RWPE1 (cell line): ENCODE data around the gene H1-8.

Experiments
- CTCF ChIA-PET: fragments of 350-600 bp; sonication (Branson Sonifier 250); formaldehyde crosslinking; extraction: SDS; loops from one replicate; lab custom pipeline; 2021; lab: Yijun Ruan, JAX
- POLR2A ChIA-PET: fragments of 400-600 bp; formaldehyde crosslinking; extraction: SDS; loops from one replicate; lab custom pipeline; 2020; ENCODE audit warnings: antibody characterized with exemption; ENCODE audit not compliant: low non-redundant PET; lab: Yijun Ruan, JAX
- DNase-seq: peaks from one replicate; pipeline ENCODE4 v3.0.0; 2012; ENCODE audit warnings: low spot score
- H3K27ac ChIP-seq: fragments of 450-650 bp; 2 replicates; pipeline ENCODE4 v1.5.1; 2017
- CTCF ChIP-seq: fragments of 450-650 bp; conservative IDR thresholded peaks from 2 replicates; pipeline ENCODE4 v1.5.1; 2017; ENCODE audit warnings: low read depth, mild to moderate bottlenecking

Gene H1-8

GRCh38 chr3:129558772-129559564, 16.0 kb downstream of the H1-8 start:
- ChIA-PET POLR2A (interaction anchor here (0.5 to 0.7 kb wide), 2 partner anchors 47 to 1196 kb away, joined by 3 read pairs; no protein-coding TSS in a partner anchor), CTCF (interaction anchor here (0.6 kb wide), 1 partner anchor 1667 kb away, joined by 3 read pairs; no protein-coding TSS in a partner anchor)
- no peak overlapping the region for H3K27ac ChIP-seq
- no peak for DNase-seq
- no peak for TF ChIP-seq CTCF

DNA sequence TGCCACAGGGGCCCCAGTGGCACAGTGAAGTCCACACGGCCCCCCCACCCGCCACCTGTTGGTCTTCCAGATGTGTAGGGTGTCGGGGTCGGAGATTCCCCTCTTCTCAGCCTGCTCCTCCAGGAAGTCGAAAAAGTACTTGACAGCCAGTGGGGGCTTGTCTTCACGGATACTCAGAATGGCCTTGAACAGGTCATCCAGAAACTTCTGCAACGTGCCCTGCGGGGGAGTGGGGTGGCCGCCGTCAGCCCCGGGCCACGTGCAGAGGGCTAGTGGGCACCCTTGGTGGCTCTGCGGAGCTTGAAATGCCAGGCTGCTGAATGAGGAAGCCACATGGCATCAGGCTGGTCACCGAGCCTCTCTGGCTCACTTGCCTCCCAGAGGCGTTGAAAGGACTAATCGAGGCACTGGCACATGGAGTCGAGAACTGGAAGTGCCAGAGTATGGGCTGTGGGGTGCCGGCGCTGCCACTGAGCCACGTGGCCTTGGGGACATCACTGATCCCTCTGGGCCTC, 16.6 kb downstream of the H1-8 start:
- TF ChIP-seq CTCF: no peak
- ChIA-PET POLR2A (no interaction called here), CTCF (interaction anchor here (0.6 kb wide), 1 partner anchor 1666 kb away, joined by 3 read pairs; no protein-coding TSS in a partner anchor)
- H3K27ac ChIP-seq: no peak overlapping the region
- DNase-seq: no peak

GRCh38 chr3:129560269-129560787, 17.4 kb downstream of the H1-8 start:
- POLR2A ChIA-PET: no interaction called here
- H3K27ac ChIP-seq: 0 out of 2 replicates have a peak overlapping the region, but pooled peaks have one; percentile 10
- no peak for DNase-seq
- no peak for TF ChIP-seq CTCF
- CTCF ChIA-PET: no interaction called here

- no peak for DNase-seq
- no peak overlapping the region for H3K27ac ChIP-seq
- TF ChIP-seq CTCF: no peak
- ChIA-PET POLR2A (no interaction called here), CTCF (no interaction called here)
Observed at GRCh38 chr3:129560911-129561594, 18.1 kb downstream of the H1-8 start.

DNA sequence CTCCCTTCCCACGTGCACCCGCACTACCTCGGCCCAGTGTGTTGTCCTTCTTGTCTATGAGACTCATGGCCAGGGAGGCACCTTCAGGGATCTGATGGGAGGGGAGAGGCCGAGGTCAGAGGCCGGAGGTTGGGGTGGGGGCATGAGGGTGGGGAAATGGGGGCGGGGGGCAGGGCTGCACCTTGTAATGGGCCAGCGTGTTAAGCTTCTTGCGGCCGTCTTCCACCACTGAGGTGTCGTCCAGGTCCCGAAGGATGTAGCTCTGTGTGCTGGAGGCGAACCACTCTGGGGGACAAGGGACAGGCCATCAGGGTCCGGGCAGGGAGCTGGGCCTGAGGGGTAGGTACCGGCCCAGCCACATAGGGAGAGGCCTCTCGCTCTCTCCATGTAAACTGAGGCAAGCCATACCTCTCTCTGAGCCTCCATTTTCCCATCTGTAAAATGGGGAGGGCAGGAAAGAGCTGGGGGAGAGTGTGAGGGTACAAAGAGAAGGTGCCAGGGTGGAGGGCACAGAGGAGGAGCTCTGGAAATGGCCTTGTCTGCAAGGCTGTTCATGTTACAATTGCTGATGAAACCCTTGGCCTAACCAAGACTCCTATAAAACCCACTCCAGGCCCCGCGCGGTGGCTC, 18.8 kb downstream of the H1-8 start:
- no peak overlapping the region for H3K27ac ChIP-seq
- TF ChIP-seq CTCF: no peak
- ChIA-PET POLR2A (no interaction called here), CTCF (no interaction called here)
- DNase-seq: no peak

DNA sequence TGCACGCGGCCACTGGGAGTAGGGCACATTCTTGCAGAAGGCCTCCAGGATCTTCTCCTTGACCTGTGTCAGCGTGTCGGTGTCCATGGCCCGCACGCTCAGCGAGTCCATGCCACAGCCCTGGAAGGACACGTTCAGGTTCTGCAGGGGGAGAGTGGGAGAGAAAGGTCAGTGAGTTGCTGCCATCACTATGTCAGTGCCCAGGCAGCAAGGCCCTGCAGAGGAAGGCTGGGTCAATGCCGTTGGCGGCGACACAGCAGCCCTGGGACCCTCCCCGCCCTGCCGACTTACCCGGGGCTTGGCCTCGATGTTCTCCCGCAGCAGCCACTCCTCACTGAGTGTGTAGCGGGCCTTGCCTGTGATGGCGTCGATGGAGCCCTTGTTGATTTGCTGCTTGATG, 19.8 kb downstream of the H1-8 start:
- TF ChIP-seq CTCF: no peak
- CTCF ChIA-PET: no interaction called here
- POLR2A ChIA-PET: no interaction called here
- no peak for DNase-seq
- H3K27ac ChIP-seq: no peak overlapping the region
